ENCODE data around the gene NOP14.

NOP14 gene

DNA sequence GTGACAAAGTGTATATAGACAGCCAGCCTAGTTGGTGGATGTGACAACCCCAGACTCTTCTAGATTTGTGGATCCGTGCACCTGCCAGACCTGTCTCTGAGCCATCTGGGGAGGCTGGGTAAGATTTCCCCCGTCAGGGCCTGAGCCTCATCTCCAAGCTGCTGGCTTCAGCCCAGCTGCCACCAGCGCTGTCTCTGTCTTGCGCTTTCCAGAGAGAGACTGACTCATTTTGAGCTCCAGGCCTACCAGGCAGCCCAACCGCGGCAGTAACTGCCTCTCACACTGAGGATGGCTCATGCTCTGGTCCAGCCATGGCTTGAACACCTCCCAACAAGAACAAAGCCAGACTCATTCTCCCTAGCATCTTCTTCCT lies 26.4 kb downstream of the NOP14 start:
- no peak for DNase-seq (ENCODE audit: low read depth in 1 of 2, low spot score in 1 of 2)
- in situ Hi-C loops (cut with HindIII; ENCODE audit: low pct_unique_long_range_greater_than_20kb, low sequenced_read_pairs): no loop called here
- no peak for TF ChIP-seq JUND (IDR thresholded peaks at IDR 0.05; ENCODE audit: low read depth)

DNA sequence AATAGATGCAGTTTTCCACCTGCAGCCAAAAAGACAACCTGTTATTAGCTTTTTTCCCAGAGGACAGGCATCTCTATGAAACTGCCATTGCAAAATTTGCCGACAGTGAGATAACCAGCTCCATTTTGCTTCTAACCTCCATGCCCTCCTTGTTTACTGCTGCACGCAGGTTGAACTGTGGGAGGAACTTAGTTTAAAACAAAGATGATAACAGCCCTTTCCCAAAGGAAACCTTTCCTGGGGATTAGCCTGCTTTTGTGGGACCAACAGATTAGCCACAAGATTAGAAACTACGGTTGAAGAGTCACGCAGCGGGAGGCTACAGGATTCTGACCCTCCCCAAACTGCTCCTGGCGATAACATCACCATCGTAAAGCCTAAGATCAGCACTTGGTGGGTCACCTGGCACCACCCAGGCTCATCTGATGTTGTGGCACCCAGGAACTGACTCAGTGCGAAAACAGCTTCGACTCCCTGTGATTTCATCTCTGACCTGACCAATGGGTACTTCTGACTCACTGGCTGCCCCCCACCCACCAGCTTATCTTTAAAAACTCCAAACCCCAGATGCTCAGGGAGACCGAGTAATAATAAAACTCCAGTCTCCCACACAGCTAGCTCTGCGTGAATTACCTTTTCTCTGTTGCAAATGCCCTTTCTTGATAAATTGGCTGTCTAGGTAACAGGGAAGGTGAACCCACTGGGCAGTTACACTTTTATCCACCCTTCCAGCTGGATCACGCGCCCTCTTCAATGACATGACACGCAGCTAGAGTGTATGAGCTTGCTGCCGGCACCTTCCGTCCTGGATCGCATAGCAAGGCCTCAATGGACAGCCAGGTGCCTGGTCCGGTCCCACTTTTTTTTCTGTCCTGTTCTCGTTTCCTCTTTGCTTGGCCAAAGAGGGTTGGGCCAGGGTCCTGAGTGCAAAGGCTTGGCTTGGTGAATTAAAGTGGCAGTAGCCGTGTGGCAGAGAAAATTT lies 27.2 kb downstream of the NOP14 start:
- DNase-seq (ENCODE audit: low read depth in 1 of 2, low spot score in 1 of 2): no peak
- in situ Hi-C loops (cut with HindIII; ENCODE audit: low pct_unique_long_range_greater_than_20kb, low sequenced_read_pairs): no loop called here
- no peak for TF ChIP-seq JUND (IDR thresholded peaks at IDR 0.05; ENCODE audit: low read depth)

DNA sequence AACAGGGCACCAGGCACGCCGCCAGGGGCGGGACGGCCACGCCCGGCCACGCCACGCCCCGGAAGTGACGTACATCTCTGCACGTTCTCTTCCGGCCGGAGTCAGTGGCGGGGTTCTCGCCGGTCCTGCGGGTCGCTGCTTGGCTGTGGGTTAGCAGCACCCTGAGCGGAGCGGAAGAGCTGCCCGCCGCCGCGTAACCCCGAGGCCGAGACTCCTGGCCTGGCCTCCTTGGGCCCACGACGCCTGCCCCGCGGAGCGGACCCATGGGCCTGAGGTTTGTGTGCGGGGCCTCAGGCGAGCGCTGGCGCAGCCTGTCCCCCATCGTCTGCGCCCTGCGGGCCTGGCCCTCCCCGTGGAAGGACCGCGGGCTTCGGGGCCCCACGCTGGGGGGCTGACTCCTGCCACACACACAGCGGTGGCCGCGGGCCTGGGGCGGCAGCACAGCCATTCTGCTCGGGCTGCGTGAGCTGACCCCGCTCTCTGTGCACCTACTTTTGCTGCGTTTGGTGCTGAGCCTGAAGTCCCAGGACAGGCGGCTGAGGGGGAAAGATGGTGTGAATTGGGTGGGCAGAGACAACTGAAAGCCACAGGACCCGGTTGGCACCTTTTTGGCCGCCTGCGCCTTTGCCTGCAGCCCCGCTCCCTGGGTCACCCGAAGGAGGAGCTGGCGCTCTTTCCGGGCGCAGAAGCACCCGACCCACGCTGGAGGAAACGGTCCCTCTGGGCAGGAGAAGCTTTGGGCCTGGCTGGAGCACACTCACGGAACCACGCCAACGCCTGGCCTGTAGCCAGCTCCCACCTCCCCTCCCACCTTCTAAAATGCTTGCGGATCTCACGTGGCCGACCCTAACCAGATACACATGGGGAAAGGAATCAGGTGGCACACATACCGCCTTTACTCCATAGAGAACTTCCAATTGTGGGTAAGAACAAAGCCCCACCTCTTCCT lies 28.1 kb downstream of the NOP14 start:
- no peak for TF ChIP-seq JUND (IDR thresholded peaks at IDR 0.05; ENCODE audit: low read depth)
- in situ Hi-C loops (cut with HindIII; ENCODE audit: low pct_unique_long_range_greater_than_20kb, low sequenced_read_pairs): no loop called here
- peak; percentile 89 to 93 for DNase-seq (ENCODE audit: low read depth in 1 of 2, low spot score in 1 of 2)

DNA sequence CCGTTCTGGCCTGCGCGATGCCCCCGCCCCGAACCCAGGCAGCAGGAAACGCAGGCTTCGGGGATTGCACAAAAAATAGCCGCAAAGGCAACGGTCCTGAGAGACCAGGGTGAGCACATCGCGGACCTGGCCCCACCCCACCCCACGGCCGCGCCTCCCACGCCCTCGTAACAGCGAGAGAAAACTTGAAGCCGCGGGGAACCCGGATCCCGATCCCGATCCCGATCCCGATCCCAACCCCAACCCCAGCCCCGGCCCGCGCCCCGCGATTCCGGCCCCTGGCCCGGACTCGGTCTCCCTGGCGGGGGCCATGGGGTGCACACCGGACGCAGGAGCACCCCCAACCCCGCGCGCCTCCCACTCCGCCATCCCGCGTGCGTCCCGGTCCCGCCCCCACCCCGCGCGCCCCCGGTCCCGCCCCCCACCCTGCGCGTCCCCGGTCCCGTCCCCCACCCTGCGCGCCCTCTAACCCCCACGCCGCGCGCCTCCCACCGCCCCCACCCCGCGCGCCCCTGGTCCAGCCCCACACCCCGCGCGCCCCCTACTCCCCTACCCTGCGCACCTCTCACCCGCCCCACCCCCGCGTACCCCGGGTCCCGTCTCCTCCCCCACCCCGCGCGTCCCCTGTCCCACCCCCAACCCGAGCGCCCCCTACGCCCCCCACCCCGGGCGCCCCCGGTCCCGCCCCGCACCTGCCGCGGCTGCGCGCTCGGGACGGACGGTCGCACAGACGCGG lies 29.0 kb downstream of the NOP14 start:
- in situ Hi-C loops (cut with HindIII; ENCODE audit: low pct_unique_long_range_greater_than_20kb, low sequenced_read_pairs): no loop called here
- DNase-seq (ENCODE audit: low read depth in 1 of 2, low spot score in 1 of 2): peak; percentile 51 to 60
- no peak for TF ChIP-seq JUND (IDR thresholded peaks at IDR 0.05; ENCODE audit: low read depth)

DNA sequence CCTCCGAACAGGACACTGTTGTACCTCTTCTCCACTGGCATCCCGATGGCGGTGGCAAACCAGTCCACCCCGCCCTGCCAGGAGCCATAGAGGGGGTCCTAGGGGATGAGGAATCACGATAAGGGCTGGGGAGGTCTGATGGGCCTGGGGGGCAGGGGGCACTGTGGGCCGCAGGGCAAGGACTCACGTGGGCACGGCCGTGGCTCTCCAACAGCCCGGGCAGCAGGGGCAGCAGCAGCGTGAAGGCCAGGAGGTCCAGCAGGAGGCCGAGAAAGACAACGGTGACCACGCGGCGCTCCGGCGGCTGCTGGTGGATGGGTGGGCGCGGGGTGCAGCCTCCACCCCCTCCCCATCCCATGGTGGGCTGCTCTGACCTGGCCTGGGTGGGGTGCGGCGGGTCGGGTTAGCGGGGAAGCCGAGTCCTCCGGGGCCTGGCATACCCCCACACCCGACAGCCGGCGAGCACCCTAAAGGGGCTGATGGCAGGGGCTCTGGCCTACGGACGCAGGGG lies 29.6 kb downstream of the NOP14 start:
- TF ChIP-seq JUND (IDR thresholded peaks at IDR 0.05; ENCODE audit: low read depth): no peak
- no peak for DNase-seq (ENCODE audit: low read depth in 1 of 2, low spot score in 1 of 2)
- in situ Hi-C loops (cut with HindIII; ENCODE audit: low pct_unique_long_range_greater_than_20kb, low sequenced_read_pairs): no loop called here

DNA sequence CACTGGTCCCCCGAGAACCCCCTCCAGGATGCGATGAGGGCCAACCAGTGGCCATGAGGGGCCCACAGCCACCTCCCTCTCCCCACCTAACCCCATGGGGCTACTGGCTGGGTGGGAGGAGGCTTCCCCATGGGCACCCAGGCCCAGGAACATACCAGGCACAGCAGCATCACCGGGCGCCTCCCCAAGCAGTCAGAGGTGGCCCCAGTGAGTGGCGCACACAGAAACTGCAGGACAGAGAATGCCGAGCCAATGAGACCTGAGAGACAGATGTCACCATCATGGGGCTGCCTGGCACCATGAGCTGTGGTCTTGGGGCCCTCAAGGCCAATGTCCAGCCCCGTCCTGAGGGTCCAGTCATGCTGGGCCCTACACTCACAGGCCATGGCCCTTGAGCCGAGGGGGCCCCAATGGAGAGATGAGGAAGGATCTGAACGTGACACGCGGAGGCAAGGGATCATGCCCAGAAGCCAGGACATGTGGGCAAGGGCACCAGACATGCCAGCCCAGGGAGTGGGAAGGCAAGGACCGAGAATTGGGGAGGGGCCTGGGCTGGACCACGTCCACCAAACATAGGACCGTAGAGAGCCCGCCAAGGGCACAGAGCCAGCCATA lies 30.1 kb downstream of the NOP14 start:
- TF ChIP-seq JUND (IDR thresholded peaks at IDR 0.05; ENCODE audit: low read depth): no peak
- DNase-seq (ENCODE audit: low read depth in 1 of 2, low spot score in 1 of 2): no peak
- in situ Hi-C loops (cut with HindIII; ENCODE audit: low pct_unique_long_range_greater_than_20kb, low sequenced_read_pairs): no loop called here

DNA sequence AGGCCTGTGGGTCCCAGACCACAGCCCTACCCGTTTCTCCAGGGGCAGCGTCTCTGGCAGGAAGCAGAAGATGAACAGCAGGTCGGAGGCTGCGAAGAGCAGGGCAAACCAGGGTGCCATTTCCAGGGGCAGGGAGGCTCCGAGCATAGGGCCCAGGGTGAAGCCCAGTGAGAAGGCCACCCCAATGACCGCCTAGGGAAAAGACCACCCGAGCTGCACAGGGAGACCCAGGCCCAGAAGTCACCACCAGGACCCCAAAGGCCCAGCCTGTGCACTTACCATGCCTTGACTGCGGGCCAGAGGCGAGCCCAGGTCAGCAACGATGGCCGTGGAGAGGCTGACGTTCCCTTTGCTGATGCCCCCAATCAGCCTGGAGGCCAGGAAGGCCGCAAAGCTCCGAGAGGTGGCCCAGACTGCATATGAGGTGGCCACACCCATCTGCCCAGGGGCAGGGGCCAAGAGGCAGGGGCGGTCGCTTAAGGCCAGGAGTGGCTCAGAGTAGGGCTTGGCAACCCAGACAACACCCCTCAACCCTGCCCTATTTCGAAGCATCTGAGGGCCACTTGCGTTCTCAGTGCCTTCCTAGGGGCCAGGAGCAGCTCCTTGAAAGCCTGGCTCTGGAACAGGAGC lies 30.8 kb downstream of the NOP14 start:
- no peak for DNase-seq (ENCODE audit: low read depth in 1 of 2, low spot score in 1 of 2)
- in situ Hi-C loops (cut with HindIII; ENCODE audit: low pct_unique_long_range_greater_than_20kb, low sequenced_read_pairs): no loop called here
- TF ChIP-seq JUND (IDR thresholded peaks at IDR 0.05; ENCODE audit: low read depth): no peak

DNA sequence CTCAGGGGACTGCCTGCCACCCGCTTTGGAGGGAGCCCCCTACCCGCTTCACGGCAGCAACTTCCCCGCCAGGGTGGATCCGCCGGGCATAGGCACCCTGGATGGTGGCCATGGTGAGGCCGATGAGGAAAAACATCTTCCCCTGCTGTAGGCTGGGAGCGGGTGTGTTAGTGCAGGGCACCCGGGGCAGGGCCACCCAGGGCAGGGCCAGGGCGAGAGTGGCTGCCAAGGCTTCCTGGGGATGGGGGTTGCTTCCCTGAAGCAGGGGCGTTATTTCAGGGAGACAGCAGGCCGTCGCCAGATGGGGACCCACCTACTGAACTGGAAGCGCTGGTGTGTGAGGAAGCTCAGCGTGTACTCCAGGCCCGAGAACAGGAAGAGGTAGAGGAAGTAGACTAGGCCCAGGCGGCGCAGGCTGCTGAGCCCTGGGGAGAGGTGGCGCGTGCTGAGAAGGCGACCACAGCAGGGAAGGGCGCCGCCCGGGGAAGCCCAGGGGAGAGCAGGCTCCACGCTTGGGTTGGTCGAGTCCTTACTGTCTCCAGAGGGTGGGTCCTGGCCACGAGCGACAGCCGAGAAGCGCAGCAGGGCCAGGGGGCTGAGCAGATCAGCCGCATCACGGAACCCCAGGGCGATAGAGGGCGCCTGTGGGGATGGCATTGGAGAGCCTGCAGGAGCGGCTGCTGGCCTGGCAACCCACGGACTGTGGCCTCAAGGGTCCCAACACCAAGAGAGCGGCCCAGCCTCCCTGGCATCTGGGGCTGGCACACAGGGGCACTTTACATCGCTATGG lies 31.5 kb downstream of the NOP14 start:
- no peak for DNase-seq (ENCODE audit: low read depth in 1 of 2, low spot score in 1 of 2)

DNA sequence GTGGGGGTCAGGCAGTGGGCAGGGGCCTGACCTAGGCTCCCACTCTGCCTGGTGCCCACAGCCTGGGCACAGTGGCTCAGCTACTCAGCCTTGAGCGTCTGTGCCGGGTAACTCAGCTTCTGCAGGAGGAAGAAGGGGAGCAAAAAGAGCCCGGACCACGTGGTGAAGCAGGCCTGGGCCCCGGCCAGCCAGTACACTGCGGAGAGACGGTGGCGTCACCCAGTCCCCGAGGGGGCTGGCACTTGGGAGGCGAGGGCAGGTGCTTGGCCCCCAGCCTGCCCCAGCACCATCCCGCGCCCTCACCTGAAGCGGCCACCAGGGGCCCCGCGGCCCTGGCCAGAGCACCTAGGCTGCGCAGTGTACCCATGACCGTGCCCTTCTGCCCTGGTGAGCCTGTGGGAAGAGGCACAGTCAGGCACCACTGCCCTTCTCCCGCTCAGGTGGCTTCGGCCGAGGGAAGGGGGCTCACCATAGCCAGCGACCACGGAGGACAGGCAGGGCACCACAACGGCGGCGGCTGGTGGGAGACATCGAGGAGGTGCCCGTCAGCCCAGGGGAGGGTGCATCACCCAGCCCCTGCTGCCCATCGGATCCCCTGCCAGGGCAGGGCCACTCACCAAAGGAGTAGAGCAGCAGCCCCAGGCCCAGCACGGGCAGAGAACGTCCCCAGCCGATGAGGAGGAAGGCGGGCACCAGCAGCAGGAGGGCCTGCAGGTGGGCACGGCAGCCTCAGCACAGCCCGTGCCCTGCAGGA lies 32.3 kb downstream of the NOP14 start:
- peak; percentile 93 to 96 for DNase-seq (ENCODE audit: low read depth in 1 of 2, low spot score in 1 of 2)
- no peak for TF ChIP-seq JUND (IDR thresholded peaks at IDR 0.05; ENCODE audit: low read depth)
- in situ Hi-C loops (cut with HindIII; ENCODE audit: low pct_unique_long_range_greater_than_20kb, low sequenced_read_pairs): no loop called here

More for the DNA sequence above, 31.5 kb downstream of the NOP14 start:
- TF ChIP-seq JUND (IDR thresholded peaks at IDR 0.05; ENCODE audit: low read depth): no peak
- in situ Hi-C loops (cut with HindIII; ENCODE audit: low pct_unique_long_range_greater_than_20kb, low sequenced_read_pairs): no loop called here

DNA sequence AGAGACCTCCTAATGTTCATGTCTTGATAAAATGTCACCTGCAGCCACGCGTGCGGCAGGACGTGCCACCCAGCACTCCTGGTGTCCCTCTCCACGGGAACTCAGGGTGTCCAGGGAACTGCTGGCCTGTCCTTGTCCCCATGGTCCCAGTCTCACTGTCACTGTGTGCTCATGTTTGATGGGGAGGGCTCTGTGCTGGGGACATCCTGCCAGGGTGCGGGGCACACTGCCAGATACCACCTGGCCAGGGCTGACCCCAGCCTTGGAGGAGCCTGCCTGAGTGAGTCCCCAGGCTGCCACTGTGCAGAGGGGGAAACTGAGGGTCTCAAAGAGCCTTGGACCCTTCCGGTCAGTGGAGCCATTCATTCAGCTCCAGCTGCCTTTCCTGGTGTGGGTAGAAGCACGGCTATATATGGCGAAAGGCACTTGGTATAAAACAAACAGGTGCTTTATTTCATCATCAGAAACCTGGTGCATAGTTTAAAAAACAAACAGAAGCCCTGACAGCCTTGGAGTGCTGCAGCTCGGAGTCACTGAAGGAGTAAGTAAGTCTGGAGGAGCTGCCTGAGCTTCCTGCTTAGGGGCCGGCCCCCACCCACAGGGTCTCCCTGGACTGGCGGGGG lies 33.0 kb downstream of the NOP14 start:
- no peak for TF ChIP-seq JUND (IDR thresholded peaks at IDR 0.05; ENCODE audit: low read depth)
- peak; percentile 73 to 85 for DNase-seq (ENCODE audit: low read depth in 1 of 2, low spot score in 1 of 2)
- in situ Hi-C loops (cut with HindIII; ENCODE audit: low pct_unique_long_range_greater_than_20kb, low sequenced_read_pairs): no loop called here

All from T47D (cell line).